ENCODE results near the gene MFN2.
"Not testable (repeated sequence)": the region's sequence is repeated elsewhere in the genome, so short reads cannot be mapped to it uniquely, and the experiment has no call there.

MFN2 gene

DNA sequence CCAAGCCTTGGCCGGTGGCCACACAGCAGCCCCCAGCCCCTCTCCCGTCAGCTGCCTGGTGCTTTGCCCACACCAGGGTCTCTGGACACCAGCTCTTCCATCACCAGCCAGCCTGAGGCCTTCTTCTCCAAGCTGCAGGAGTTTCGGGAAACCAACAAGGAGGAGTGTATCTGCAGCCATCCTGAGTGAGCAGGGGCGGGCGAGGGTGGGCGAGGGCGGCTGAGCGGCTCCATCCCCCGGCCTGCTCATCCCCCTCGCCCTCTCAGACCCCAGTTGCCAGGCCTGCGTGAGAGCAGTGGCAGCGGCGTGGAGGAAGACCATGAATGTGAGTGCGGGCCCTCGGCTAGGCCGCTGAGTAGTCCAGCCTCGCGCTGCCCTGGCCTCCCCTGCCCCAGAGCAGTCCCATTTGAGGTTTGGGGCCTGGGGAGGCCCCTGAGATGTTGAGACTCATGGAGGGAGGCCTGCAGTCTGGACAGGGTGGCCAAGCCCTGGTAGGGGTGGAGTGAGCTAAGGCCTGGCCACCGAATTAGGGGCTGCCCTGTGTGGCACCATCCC, 48.8 kb downstream of the MFN2 start:
- no peak for DNase-seq

DNA sequence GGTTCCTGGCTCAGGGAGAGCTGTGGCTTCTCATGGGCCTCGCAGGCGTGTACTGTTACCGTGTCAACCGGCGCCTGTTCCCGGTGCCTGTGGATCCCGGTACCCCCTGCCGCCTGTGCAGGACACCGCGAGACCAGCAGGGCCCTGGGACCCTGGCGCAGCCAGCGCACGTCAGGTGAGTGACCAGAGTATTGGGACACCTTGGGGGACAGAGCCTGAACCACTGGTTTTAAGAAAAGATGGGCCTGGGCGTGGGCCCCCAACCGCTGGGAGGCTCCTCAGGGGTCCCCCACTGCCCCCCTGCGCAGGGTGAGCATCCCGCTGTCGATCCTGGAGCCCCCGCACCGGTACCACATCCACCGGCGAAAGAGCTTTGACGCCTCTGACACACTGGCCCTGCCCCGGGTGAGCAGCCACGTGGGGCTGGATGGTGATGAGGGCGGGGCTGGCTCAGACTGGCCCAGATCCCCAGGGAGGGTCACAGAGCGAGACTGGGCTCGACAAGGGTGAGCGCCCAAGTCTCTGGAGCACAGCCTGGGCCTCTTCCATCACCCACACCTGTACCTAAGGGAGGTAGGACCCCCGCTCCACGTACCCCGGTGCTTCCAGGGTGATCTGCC, 49.6 kb downstream of the MFN2 start:
- DNase-seq = no peak

DNA sequence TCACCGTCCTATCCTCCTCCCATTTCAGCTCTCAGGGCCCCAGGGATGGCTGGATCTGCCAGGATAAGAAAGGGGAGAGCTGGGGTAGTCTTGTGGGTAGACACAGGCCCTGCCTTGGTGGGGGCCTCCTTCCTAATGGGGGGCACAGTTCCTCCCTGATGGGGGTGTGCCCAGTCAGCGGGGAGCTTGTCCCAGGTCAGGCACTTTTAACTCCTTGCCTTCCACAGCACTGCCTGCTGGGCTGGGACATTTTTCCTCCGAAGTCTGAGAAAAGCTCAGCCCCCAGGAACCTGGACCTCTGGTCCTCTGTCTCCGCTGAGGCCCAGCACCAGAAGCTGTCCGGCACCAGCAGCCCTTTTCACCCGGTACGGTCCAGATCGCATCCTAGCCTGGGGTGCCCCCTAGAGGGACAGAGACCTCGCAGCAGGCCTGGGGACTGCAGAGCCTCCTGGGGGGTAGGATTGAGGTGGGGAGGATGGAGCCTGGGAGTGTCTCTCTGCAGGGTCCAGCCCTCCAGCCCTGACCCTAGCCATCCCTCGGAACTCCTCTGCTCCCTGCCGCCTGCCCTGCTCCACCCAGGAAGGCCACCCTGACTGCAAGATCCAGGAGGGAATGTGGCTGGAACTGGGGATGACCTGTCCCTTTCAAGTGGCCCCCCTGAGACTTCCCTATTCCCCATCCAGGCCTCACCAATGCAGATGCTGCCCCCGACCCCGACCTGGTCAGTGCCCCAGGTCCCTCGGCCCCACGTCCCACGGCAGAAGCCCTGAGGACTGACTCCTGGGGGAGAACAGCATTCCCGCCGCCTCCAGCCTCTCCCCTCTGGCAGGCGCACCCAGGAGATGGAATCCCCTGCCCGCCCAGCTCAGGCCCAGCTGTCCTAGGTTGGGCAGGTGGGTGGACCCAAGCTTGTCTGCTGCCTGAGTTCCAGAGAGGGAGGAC, 51.1 kb downstream of the MFN2 start:
- no peak for DNase-seq

DNA sequence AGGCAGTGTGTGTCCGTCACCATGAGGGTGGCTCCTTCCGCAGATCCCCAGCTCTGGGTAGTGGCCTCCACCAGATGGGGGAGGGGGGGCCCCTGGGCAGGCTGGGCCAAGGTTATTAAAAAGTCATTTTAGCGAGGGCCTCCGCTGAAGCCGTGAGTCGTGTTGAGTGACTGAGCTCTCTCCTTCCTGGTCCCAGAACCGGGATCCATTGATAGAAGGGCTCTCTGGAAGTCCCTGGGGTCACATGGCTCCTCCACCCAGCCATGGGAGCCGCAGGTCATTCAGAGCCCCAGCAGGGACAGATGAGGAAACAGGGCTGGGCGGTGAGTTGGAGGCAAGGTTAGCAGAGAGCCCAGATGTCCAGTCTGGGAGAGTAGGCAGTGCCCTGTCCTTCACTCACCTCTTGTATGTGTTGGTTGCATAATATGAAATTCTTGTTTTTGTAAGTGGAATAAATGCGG, 51.9 kb downstream of the MFN2 start:
- DNase-seq = no peak

DNA sequence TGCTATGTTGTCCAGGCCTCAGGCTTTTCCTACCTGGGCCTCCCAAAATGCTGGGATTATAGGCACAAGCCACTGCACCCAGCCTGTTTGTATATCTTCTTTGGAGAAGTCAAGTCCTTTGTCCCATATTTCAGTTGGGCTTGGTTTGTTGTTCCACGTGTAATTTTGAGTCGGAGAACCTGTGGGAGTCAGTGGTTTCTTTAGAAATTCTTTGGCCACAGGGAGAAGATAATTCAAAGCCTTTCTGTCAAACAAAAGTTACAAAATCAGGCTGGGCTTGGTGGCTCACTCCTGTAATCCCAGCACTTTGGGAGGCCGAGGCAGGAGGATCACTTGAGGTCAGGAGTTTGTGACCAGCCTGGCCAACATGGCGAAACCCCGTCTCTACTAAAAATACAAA, 53.2 kb downstream of the MFN2 start:
- not testable (repeated sequence) for DNase-seq

DNA sequence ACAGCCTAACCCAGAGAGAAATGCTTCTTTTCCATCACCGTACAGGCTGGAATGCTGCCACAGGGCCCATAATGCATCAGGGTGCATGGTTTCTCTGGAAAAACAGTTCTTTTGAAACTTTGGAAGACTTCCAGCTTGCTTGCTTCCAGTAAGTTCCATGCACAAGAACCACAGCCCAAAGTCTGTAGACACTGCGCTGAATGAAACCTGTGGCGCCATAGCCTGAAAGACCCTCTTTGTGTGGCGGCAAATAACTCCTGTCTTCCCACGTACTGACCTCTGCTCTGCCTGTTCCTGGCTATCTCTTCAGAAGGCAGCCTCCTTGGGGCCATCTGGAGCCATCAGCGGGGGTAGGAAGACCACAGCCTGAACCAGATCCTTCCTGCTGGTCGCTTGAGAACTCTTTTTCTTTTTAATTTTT, 54.1 kb downstream of the MFN2 start:
- DNase-seq = peak; percentile 64

DNA sequence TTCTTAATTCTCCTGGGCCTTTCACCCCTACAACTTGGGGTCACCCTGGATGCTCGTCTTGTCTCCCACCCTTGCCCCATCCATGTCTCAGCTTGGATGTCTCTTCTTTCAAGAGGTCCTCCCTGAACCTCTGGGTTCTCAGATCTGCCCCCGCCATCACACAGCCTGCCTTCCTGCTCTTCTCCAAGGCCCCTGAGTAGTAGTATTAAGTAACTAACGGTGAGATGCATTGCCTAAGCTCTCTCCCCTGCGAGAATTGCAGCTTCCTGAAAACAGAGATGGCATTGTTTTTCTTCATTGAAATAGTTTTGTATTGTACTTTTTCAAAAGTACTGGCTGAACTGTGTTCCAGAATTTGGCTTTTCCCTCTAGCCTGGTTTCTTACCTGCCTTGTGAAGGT, 55.1 kb downstream of the MFN2 start:
- DNase-seq = no peak

DNA sequence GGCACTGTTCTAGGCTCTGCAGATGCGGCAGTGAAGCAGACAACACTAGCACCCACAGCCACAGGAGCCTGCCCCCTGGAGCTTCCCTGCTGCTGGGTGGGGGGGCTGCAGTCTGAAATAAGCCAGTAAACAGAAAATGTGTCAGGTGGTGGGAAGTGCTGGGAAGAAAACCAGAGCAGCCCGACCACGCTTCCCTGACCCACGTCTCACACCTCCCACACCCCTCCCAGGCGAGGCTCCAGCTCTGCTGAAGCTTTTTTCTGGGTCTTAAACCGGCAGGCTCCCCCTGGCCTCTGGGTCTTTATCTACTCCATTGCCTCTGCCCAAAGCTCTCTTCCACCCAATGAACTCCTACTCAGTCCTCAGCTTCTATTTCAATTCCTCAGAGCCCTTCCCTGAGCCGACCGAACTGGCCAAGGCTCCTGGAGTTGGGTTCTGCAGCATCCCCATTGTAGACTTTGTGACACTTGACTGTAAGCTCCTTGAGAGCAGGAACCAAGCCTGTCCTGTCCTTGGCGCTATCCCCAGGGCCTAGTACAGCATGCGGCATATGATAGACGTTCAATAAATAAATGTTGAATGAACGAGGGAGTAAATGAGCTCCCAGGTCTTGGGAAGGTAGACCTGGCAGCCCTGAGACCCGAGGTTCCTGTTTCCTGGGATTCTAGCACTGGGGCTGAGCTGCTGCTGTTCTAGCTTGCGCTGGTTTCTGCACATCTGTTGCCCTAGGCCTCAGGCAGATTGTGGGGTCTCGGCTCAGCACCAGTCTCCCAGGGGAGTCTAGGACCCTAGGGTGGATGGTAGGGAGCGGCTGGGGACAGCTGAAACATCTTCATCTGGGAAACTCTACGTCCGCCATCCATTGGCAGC, 57.5 kb downstream of the MFN2 start:
- no peak for DNase-seq

DNA sequence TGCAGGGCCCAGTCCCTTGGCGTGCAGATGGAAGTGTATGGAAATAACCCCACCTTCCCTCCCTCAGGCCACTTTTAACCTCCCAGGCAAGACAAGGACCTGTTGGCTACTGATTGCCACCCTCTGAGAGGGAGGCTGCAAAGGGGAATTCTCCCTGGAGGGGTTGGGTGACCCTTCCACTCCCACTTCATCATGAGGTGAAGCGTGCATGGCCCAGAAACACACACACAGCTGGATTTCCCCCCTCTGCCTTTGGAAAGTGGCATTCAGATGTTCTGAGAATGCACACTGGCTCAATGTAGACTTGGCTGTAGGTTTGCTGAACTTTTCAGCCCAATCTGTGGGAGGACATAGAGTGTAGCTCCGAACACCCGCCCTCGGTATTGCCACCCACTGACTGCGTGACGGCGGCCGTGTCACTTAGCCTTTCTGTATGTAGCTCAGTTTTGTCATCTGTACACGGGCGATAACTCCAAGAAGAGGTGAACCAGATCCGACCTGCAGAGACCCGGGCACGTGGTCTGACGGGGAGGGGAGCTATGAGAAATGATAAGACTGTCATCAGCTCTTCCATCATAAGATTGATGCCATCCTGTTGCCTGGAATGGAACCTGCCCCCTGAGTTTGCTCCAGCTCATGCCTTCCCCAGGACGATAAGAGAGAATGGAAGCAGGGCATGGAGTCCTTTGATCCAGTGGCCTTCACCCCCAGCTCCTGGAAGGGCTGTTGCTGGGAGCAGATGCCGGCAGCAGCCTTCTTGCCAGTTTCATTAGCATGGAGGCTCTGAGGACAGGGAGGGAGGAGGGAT, 58.3 kb downstream of the MFN2 start:
- DNase-seq = no peak

DNA sequence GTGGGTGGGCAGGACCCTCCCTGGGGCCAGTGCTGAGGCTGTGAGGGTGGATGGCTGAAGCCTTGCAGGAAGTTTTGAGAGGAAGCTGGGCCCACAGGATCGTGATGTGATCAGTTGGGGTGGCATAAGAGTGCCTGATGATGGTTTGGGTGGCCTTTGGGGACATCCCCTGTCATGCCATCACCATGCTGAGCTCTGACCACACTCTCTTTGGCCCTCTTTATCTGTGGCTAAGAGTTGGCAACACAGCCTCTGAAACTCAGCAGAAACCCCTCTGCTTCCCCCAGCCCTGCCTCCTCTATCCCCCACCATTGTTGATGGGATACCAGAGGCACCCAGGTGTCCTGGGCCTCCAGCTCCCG, 58.9 kb downstream of the MFN2 start:
- no peak for DNase-seq

DNA sequence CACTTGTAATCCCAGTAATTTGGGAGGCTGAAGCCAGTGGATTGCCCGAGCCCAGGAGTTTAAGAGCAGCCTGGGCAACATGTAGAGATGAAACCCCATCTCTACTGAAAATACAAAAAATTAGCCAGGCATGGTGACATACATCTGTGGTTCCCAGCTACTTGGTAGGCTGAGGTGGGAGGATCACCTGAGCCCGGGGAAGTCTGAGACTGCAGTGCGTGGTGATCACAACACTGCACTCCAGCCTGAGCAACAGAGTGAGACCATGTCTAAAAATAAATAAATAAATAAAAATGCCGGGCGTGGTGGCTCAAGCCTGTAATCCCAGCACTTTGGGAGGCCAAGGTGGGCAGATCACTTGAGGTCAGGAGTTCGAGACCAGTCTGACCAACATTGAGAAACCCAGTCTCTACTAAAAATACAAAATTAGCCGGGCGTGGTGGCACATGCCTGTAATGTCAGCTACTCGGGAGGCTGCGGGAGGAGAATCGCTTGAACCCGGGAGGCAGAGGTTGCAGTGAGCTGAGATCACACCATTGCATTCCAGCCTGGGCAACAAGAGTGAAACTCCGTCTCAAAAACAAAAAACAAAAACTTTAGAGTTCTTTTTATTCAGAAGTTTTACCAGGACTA, 59.7 kb downstream of the MFN2 start:
- DNase-seq = not testable (repeated sequence)

DNA sequence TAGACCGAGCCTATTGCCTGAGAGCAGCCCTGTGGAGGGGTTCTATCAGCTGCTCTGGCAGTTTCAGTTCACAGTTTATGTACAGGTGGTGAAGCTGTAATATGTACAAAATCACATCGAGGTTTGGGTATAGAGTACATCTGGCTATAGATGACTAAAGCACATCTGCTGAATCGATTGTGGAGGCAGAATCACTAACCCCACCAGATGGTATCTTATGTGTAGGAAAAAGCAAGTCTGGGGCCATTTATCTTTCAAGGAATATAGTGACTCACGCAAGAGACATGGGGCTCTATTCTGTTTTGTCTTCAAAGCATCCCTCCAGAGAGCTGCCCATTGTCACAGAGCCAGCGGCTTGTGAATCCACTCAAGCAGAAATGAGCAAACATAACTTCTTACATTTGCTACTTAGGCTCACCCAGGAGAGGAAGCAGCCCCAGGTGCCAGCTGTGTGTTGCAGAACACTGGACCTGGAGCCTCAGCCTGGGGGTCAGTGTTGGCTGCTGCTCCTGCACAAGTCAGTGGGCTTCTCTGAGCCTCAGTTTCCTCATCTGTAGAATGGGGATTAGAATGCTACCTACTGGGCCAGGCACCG, 60.3 kb downstream of the MFN2 start:
- DNase-seq = peak; percentile 61

DNA sequence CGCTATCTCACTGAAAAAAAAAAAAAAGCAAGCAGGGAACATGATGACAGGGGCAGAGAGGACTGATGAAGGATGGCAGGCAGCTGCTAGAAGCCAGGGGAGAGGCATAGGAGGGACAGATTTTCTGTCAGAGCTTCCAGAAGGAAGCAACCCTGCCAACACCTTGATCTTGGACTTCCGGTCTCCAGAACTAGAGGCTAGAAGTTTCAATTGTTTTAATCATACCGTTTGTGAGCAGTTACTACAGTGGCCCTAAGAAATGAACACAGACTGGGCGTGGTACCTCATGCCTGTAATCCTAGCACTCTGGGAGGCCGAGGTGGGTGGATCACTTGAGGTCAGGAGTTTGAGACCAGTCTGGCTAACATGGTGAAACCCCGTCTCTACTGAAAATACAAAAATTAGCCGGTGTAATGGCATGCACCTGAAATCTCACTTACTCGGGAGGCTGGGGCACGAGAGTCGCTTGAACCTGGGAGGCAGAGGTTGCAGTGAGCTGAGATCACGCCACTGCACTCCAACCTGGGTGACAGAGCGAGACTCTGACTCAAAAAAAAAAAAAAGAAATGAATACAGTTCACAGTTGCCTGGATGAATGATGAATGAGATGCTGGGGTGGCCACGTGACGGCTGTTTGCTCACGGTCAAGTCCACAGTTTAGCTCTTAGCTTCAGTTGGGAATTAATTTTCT, 64.1 kb downstream of the MFN2 start:
- not testable (repeated sequence) for DNase-seq

DNA sequence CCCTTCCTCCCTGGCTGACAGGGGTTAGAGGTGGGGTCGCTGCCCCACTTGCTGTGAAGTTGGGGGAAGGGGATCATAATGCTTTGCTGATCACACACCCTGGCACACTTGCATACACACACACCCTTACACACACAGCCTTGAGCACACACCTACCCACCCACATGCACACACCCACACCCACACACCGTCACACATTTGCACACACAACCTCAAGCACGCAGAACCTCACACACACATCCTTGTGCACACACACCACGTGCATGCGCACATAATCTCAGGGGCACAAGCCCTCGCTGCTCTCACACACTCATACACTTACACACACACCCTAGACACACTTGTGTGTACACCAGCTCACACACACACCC, 66.5 kb downstream of the MFN2 start:
- no peak for DNase-seq

DNA sequence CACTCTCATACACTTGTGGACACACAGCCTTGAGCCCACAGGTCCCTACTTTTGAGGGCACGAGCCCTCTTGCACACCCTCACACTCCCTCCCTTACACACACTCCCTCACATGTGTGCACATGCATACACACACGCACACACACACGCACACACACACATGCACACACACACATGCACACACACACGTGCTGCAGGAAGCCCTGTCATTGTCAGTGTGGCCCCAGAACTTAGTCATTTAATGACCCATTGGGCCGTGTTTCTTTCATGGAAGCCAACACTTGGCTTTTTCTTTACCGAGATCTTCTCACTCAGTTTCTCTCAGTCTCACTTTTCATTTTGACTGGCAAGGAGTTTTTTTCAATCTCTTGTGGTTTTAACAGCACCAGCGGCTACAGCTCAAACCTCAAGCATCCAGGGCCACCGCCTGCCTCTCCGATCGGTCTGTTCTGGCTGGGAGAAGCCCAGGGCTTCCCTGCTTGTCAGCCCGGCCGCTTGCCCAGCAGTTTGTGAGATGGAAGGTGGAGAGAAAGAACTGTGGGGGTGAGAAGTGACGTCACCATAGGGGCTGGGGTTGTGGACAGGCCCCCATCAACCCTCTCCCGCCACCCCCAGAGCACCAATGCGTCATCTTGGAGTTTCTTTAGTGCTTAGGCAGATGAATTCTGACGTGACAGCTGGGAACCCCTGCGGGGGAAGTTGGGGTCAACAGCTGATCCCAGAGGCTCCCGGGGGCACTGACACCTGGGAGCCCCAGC, 67.1 kb downstream of the MFN2 start:
- DNase-seq = no peak

DNA sequence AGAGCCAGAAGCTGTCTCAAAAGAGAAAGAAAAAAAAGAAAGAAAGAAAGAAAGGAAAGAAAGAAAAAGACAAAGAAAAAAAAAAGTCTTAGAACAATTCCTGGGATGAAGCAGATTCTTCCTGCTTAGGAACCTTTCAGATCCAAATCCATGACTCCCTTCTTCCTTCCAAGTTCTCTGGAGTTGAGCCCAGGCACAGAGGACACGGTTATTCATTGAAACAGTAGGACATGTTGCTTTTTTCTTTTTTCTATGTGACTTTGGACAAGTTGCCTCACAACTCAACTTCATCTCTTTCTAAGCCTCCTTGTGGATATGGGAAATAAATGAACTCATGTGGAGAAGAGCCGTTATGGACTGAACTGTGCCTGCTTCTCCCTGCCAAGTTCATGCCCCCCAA, 68.1 kb downstream of the MFN2 start:
- peak; percentile 15 for DNase-seq

DNA sequence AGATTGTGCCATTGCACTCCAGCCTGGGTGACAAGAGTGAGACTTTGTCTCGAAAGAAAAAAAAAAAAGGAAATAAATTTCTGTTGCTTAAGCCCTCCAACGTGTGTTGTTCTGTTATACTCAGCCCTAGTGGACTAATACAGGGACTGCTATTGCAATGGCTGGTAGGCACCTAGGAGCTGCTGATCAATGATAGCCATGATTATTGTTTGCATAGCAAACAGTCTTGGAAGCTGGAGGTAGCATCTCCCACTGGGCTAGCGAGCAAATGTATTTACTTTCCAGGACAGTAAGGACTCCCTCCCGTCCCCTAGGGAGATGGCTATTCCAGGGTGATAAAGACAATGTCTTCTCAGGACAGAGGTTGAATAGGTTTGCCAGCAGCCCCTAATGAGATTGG, 69.4 kb downstream of the MFN2 start:
- DNase-seq = peak; percentile 4

DNA sequence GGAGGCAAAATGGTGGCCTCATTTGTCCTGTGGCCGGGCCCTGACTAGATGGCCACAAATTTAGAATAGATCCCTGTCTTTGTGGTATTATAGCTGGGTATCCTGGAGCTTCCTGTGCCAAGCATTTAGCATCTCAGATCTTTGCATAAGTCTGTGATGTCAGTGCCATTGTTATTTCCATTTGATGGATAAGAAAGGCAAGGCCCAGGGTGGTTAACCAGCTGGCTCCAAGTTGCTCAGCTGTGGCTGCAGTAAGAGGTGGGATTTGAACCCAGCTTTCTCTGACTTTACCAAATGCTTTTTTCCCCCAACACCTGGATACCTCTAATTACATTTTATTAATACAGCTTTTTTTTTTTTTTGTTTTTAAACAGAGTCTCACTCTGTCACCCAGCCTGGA, 71.1 kb downstream of the MFN2 start:
- DNase-seq = no peak

DNA sequence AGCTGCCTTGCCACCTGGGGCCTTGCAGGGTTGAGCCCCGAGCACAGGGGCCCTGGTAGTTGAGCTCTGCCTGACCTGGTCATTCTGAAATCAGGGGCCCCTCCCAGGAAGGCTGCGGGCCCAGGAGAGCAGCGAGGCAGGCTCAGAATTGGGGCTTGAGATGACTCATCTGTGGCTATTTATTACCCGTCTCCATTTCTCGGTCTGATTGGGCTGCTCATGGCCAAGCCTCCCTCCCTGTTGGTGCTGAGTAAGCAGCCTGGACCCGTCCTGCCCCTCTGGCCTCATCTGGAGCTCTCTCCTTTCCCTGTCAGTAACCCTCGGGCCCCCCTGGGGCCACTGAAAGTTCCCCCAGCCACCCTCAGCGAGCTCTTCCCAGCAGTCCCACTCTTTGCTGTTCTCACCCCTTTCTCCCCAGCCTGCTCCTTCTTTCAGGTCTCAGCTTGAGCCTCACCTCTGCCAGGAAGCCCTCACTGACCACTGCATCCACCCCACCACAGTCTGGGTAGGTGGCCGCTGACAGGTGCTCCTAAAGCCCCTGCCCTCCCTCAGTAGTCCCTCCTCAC, 71.8 kb downstream of the MFN2 start:
- no peak for DNase-seq

Measured in left hindlimb (tissue), 1 donor.